ENCODE results near the gene SCRT2.

SCRT2 gene

DNA sequence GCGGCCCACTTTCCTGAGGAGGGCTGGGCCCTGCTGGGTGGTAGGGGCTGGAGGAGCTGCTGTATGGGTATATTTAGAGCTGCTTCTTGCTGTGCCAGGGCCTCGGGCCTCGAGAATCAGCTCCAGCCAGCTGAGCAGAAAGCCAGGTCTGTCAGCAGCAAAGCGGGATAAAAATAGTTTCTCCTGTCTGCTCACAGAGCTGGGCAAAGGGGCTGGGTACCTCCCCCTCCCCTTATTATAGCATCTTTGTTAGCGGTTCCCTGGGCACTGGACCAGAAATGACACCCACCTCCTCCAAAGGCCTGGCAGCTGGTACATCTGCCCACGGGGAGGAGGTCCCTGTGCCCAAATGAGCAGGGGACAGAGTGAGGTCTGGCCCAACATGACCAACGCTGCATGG lies 6.0 kb downstream of the SCRT2 start:
- no peak for DNase-seq

DNA sequence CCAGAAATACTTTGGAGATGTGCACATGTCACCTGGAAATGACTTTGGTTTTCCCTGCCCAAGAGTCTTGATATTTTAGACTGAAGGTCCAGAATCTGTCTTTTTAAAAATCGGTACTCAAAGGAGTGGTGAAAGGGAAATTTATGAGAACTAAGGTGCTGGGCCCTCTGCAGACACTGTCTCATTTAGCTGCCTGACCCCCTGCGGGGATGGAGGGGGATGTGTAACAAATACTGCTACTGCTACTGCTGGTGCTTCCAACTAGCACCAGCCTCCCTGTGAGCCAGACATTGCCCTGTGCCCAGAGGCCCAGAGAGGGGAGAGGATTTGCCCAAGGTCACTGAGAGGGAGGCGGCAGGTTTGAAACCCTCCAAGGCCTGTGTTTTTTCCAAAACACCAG lies 7.0 kb downstream of the SCRT2 start:
- DNase-seq: no peak

DNA sequence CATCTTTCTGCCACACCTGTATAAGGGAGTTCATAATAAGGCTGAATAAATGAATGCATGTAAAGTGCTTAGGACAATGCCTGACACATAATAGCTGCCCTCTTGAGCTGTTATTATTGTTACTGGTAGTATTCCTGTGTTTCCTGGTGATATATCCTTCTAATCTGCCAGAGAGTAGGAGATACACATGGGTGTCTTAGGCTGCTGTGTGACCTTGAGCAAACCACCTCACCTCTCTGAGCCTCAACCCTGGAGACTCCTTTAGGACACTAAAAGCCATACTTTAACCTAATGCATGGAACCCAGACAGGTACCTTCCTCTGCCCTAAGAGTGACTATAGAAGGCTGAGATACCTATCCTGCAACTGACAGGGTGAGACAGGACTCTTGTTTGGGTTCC lies 7.6 kb downstream of the SCRT2 start:
- no peak for DNase-seq

DNA sequence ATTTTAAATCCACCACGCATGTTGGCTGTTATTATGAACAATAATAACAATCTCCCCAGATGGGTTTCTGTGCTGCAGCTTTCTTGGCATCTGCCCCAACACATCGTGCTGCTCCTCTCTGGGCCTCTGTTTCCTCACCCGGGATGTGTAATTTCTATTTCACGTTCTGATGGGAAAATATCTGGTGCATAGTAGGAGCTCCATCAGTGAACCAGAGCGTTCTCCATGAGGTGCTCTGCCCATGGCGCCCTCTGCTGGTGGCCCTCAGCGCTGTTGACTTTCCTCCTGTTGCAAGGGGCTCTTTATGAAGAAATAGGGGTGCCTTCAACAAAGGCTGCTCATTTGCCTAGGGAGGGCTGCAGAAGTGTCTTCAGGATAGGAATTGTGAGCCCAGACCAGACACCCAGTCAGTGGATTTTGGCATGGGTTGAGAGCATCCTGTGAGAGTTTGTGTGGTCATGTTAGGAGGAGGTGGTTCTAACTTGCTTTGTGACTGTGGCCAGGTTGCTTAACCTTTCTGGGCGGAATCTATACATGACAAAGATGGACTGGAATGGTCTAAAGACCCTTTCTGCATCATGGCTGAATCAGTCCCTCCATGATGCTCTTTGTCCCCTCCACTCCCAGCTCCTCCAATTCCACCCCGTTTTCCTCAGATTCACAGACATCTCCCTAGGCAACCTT lies 8.1 kb downstream of the SCRT2 start:
- peak; percentile 57 for DNase-seq

DNA sequence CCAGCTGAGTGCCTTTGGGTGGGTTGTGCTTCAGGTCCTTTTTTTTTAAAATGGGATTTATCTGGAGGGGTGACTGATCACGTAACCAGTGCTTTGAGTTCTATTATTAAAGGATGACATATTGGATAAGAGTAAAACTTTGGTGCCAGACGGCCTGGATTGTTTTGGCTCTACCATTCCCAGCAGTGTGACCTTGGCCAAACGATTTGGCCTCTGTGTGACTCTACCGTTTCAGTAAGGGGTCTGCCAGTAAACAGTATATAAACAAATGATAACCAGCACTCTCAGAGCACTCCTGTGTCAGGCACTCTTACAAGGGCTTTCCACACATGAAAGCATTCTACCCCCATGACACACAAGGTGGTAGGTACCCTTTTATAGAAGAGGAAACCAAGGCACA lies 8.7 kb downstream of the SCRT2 start:
- no peak for DNase-seq

DNA sequence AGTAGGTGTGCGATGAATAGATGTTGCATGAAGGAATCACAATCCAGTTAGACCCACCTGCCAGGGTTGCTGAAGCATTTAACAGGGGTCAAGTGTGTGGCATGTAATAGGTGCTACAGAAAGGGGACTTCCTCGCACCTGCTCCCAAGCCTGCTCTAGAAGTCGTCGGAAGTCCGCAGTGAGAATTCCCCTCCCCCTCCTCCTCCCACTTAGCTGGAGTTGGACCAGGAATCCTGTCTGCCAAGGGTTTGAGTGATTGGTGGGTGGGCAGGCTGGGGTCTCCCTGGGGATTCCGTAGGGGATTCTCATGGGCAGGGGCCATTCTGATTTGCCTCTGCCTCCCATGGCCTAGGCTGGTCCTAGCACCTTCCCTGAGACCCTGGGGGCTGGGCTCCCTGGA lies 10.3 kb downstream of the SCRT2 start:
- DNase-seq: no peak

DNA sequence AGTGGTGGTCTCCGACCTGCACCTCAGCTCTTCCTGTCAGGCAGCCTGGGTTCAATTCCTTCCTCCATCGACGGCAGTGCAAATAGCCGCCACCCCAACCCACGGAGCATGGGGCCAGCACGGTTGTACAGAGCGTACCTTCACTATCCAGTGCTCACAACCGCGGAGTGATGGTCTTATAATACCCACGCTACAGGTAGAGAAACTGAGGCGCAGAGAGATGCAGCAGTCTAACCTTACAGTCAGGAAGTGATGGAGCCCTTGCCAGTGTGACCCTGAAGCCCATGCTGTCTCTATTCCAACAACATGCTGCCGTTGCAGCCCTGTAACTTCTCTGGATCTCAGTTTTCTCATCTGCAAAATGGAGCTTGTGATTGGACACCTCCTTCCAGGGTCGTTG lies 11.0 kb downstream of the SCRT2 start:
- no peak for DNase-seq

DNA sequence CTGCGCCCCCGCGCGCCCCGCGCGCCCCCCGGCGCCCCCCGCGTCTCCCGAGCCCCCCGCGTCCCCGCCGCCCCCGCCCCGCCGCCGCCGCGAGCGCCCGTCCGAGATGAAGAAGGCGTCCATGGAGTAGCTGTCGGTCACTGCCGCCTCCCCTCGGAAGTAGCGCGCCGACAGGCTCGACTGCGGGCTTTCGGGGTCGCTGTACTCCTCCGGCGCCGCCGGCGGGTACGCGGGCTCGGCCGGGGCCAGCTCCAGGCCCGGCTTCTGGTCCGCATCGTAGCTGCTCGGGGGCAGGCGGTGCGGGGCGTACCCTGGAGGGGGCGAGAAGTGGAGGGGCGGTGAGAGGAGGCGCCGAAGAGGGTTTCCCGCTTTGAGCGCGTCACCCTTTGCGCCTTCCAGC lies 11.5 kb downstream of the SCRT2 start:
- DNase-seq: no peak

DNA sequence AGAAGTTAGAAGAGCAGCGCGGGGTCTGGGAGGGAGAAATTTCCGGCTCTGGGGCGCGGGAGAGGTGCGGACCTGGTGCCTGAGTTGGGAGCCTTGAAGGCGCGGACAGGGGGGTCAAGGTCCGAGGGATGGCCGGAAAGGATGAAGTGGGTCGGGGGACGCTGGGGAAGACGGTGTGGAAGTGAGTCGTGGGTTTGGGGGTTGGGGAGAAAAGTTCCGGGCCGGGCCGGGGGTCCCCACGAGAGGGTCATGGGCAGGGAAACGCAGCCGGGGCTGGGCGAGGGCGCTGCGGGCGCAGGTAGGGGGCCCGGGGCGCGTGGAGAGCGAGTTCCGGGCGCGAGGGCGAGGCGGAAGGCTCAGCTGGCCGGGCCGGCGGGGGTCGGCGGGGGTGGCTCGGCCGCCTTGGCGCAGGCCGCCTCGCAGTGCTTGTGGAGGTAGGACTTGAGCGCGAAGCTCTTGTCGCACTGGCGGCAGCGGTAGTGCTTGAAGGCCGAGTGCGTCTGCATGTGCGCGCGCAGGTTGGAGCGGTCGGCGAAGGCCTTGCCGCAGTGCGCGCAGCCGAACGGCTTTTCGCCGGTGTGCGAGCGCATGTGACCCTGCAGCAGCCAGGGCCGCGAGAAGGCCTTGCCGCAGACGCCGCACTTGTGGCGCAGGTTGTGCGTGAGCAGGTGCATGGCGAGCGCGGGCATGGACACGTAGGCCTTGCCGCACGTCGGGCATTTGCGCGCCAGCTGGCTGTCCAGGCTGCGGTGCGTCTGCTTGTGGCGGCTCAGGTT lies 12.1 kb downstream of the SCRT2 start:
- DNase-seq: peak; percentile 26

DNA sequence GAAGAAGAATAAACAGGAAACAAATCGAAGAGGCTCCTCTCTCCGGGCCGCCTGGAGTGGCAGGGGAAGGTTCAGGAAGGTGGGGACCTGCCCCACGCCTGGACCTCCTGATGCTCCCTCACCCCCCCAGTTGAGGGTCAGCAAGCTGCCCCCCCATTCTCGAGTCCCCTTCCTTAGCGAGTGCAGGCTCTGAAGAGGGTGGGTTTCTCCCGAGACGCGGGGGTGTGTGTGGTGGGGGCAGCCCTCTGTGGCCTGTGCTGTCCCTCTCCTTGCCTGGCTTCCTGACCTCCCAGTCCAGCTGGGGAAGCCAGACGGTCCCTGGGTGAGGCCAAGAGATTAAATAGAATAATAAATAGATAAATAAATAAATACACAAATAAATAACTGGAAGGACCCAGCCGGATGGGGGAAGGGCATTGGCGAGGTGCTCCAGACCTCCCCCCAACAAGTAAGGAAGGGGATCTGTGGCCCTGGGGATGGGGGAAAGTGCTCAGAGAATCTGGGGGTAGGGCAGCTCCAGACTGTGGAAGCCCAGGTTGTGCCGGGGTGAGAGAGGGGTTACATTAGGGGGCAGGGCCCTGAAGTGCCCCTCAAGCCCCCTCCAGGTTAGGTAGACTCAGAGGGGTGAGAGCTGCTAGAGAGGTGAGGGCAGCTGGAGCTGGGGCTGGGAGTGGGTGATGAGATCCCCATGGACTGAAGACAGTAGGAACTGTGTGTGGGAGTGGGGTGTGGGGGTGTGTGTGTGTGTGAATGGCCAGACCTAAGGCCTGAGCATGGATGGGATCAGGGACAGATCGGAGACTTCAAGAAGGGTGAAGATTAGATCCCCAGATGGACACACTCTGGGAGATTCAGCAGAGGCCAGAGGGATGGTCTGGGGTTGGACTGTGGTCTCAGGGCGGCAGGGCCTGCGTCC lies 13.1 kb downstream of the SCRT2 start:
- no peak for DNase-seq

DNA sequence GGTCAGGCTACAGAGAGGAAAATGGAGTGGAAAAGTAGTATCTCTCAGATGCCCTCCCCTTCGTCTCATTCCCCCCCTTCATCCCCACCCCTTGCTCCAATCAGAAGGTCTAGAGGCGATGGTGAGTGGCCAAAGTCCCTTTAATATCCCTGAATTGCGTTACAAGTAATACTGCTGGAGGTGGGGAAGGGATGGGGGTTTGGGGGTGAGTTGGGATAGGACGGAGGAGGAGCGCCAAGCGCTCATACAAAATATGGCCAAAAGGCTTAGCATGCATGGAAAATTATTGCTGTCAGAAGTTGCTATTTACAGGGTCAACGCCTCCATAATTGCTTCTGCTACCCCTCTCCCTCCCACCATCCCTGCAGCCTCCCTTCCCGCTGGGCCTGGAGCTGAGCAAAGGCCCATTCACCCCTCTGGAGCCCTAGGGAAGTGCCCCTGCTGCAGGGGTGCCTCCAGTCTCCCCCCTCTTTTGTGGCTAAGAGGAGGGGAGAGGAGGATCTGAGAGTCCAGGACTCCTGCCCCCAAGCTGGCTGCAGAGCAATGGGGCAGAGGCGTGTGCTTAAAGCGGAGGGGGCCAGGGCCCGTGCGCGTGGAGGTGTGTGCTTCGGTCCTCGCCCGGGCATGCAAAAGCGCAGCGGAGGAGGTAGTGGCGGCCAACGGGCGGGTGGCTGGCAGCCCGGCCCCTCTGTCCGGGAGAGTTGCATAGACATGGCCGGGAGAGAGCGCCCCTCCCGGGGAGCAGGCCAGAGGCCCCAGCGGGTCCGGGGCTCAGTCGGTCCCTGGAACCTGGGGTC lies 13.9 kb downstream of the SCRT2 start:
- no peak for DNase-seq

DNA sequence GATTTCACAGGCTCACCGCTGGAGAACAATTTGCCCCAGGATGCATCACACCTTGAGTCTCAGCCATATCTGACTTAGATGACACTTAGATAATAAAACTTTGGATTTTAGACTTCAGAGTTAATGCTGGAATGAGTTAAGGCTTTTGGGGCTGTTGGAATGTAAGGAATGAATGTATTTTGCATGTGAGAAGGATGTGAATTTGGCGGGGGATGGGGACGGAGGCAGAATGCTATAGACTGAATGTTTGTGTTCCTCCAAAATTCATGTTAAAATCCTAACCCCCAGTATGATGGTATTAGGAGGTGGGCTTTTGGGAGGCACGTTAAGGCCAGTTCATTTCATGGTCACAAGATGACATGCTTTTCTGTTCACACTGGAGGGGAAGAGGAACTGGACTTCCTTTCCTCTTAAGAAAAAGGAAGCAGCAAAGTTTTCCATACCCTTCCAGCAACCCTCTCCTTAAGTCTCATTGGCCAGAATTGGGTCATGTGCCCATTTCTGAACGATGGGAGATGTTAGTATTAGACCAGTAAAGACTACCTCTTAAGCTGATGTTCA lies 16.8 kb downstream of the SCRT2 start:
- DNase-seq: no peak

DNA sequence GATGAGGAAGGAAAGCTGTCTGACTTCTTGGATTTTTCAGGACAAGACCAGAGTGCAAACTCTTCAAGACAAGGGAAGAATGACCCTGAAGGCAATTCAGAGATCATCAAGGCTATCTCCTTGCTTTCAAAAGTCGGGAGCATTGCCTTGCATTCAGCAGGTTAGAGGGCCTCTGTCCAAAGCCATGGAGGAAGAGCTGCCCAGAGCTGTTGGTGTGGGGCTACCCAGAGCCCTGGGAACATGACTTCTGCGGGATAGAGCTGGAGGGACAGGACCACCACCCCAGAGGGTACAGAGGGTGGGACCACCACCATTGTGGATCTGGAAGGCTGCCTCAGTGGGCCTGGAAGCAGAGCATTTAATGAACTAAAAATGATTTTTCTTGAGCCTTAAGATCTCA lies 17.4 kb downstream of the SCRT2 start:
- no peak for DNase-seq

DNA sequence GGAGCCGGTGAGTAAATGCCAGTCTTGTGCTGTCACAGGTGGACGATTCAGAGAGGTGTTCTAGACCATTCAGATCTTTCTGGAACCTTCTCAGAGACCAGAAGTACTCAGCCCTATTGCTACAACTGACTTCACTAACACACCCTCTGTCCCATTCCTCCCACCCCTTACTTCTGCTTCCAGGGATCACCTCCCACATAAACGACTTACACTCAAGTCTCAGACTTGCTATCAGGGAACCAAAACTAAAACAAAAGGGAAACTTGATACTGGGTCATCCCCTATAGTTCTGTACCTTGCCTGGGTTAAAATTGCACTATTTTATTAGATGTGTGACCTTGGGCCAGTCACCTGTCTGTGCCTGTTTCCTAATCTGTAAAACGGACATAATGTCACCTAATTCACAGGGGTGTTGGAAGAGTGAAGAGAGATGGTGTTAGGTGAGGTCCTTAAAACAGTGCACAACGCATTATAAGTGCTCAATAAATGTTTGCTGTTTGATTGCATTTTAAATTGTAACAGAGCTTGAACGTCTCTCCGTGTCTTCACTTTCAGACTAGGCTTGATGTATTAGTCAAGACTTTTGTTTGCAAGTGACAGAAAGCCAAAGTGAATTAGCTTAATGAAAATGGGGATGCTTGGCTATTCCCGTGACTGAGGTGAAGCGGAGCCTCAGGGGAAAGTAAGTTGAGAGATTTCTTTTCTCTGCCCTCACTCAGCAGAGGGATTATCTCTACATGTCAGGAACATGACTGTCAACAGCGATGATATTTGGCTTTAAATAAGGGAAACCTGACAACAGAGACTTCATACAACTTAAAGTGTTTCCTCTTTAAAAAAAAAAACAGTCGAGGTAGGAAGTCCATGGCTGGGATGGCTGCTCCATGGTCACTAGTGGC lies 19.6 kb downstream of the SCRT2 start:
- no peak for DNase-seq

DNA sequence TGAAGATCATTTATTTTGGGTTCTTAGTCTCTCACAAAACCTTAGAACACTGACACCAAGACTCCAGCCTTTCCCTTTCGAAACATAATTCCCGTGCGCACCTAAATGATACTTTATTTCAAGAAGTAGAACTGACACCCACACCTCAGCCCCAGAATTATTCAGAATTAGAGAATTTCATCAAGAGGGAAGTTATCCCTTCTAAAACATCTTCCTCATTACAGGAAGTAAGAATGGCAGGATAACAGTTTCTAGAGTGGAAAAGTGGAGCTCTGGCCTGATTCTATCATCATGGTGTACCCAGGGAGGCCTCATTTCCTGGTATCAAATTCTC lies 21.2 kb downstream of the SCRT2 start:
- no peak for DNase-seq

DNA sequence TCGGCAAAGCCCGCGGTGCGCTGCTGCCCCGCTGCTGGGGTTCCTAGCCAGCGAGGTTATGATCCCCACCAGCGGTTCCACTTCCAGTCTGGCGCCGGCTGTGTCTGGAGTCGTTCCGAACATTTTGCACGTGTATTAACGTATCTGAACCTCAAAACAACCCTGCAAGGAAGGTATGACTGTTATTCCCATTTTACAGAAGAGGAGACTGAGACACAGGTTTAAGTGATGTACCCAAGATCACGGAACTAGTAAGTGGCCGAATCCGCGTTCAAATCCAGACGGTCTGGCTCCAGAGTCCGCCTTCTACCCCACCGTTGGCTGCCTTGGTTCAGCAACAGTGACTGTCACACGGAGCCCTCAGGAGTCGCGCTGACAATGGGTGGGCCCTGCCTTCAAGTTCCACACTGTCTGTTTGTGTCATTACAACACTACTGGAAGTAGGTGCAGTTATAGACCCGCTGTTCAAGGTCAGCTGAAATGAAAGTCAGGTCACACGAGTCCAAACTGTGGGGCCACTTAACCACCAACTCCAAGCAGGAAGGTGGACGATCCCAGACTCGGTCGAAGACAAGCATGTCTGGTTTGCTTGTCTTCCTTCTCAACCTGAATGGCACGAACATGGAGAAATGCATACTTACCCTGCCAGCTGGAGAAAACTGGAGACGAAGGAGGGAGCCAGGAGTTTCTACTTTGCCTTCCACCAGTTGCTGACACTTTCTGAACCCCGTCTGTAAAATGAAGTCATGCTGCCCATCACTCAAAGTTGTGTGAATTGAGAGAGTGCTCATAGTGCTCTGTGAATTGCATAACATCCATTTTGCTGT lies 21.8 kb downstream of the SCRT2 start:
- no peak for DNase-seq

DNA sequence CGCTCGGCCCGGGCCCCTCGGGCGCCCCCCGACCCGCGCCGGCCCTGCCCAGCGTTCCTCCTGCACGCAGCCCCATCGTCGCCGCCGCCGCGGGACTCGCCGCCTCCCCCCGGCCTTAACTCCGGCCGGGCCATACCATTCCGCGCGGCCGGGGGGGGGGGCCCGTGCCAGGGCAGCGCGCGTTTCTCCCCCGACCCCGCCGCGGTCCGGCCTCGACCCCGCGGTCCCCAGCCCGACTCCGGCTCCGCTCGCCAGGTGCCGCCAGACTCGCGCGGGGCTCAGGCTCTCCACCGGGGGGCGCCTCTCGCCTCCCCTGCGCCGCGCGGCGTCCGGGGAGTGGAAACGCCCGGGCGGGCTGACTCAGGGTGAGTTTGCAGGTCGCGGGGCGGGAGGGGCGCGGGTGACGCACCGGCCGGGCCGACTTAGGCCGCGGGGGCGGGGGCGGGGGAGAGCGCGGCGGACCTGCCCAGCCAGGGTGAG lies 22.5 kb downstream of the SCRT2 start, which contains the start of gene SRXN1:
Gene SRXN1, minus strand, starts transcription at position 91 of the 480 bp plus-strand sequence. Its CDS starts 15 bp downstream, at position 76.
- DNase-seq: peak; percentile 85

DNA sequence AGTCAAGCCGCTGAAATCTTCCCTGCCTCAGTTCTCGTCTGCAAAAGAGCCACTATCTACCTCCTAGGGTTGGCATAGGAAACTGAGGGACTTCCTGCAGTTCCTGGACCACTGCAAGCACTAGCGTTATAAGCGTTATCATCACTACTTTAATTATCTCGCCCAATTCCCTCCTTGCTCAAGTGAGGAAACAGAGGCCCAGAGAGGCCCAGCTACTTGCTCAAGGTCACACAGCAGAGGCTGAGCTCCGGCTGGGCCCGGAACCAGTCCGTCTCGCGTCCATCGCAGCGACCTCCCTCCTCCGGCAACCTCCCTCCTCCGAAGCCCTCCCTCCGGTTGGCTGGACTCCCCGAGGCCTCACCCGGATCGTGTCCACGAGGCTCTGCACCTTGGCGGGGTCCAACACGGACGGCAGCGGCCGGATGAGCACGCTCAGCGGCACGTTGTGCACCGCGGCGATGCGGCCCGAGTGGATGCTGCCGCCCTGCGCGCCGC lies 22.9 kb downstream of the SCRT2 start:
- peak; percentile 16 for DNase-seq

DNA sequence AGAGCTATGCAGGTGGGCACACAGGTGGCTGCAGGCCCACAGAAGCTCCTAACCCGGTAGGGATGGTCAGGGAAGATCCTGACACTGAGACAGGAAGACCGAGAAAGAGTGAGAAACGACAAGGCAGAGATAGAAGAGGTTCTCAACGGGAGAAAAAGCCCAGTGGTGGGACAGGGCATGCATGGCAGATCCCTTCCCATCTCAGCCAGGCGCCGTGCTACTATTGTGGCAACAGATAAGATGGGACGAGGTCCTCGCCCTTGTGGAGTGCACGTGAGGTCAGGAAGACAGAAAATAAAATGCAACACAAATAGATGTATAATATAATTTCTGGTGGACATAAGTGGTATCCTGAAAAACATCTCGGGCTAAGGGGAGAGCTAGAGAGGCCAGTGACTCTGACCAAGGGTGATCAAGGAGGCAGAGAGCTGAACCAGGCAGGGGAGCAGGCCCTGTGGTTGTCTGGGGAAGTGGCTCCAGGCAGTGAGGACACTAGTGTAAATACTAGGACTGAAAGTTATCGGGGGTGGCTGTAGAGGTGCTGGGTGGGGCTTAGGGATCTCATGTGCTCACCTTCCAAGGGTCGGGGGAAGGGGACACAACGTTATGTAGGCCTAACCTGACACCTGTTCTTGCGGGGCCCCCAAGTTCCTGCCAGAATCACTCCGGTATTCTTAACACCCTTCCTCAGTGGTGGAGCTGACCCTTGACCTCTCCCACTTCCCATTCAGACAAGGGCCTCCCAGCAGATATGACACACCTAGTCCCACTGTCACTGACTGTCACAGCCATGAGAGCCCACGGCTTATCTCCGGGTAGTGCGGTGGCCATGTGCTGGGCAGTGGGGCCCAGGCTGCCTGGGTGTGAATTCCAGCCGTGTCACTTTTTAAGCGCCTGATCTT lies 23.6 kb downstream of the SCRT2 start:
- peak; percentile 14 for DNase-seq

Measured in activated CD4-positive, alpha-beta T cell treated with anti-CD3 and anti-CD28 coated beads, Interleukin-2, amount 50 U/mL, for 16 hours (primary cell).